ENCODE measurements around the gene INTS6. TPM values are rescaled to one million over a fixed set of nuclear protein-coding genes. Genes with fewer than 3 reads are reported as not detected.

INTS6 gene
- total and polyA plus RNA-seq, 2 donors (not counting 1 experiment from before 2014, with no cell fraction given): 15.4 to 74.7 TPM

- no peak for TF ChIP-seq EZH2 (IDR thresholded peaks at IDR 0.05; ENCODE audit: borderline replicate concordance, insufficient read depth, low read depth, low read length, poor library complexity, severe bottlenecking)
- TF ChIP-seq, protein P1, sequence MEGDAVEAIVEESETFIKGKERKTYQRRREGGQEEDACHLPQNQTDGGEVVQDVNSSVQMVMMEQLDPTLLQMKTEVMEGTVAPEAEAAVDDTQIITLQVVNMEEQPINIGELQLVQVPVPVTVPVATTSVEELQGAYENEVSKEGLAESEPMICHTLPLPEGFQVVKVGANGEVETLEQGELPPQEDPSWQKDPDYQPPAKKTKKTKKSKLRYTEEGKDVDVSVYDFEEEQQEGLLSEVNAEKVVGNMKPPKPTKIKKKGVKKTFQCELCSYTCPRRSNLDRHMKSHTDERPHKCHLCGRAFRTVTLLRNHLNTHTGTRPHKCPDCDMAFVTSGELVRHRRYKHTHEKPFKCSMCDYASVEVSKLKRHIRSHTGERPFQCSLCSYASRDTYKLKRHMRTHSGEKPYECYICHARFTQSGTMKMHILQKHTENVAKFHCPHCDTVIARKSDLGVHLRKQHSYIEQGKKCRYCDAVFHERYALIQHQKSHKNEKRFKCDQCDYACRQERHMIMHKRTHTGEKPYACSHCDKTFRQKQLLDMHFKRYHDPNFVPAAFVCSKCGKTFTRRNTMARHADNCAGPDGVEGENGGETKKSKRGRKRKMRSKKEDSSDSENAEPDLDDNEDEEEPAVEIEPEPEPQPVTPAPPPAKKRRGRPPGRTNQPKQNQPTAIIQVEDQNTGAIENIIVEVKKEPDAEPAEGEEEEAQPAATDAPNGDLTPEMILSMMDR (IDR thresholded peaks at IDR 0.05): no peak
- intact Hi-C loops (cut with micrococcal nuclease): loop anchor here (2.0 kb wide), 1 partner anchor 32 kb away; no protein-coding TSS in a partner anchor
- Histone ChIP-seq H3K27me3 (replicated peaks in 1 of 4; ENCODE audit: control extremely low read depth in 1 of 4, control insufficient read depth in 3 of 4, insufficient read depth in 4 of 4, low read length in 3 of 4) (no peaks in the 10 kb centered on the region), H3K4me3 (ENCODE audit: control extremely low read depth in 1 of 5, extremely low read depth in 1 of 5, insufficient read depth in 1 of 5, low read depth in 2 of 5, low read length in 4 of 5) (peak overlapping the region in 3 of 5 experiments; percentile 7 to 42 (median 20)), H3K9ac (ENCODE audit: low read length) (peak overlapping the region; percentile 43), H3K4me1 (ENCODE audit: control insufficient read depth in 2 of 2, insufficient read depth in 2 of 2, low read length in 2 of 2) (peaks cover 39 to 72% of the 10 kb centered on the region in 2 donors), H3K27ac (ENCODE audit: low read length in 2 of 2) (peak overlapping the region; percentile 2 to 53), H3K36me3 (replicated peaks in 1 of 2; ENCODE audit: control extremely low read depth in 1 of 2, control insufficient read depth in 1 of 2, extremely low read depth in 1 of 2, insufficient read depth in 2 of 2, low read length in 1 of 2) (peaks cover 0 to 5% of the 10 kb centered on the region in 2 experiments), H2AFZ (ENCODE audit: insufficient read depth, low read depth, low read length, poor library complexity, severe bottlenecking) (peak overlapping the region; percentile 11), H3K4me2 (replicated peaks; ENCODE audit: low read depth, low read length, poor library complexity, severe bottlenecking) (peak overlapping the region; percentile 60), H3K79me2 (ENCODE audit: control insufficient read depth, insufficient read depth, low read length) (peaks cover 71% of the 10 kb centered on the region), H3K9me3 (ENCODE audit: control extremely low read depth in 1 of 3, control insufficient read depth in 2 of 3, insufficient read depth in 1 of 3, low read length in 2 of 3) (peaks cover 0 to 9% (median 1%) of the 10 kb centered on the region in 3 donors), H4K20me1 (ENCODE audit: control insufficient read depth, insufficient read depth, low read length, poor library complexity, severe bottlenecking) (peaks cover 2% of the 10 kb centered on the region)
- ChIA-PET POLR2A (no interaction called here), CTCF (interaction anchor here (1.2 kb wide), 2 partner anchors 14 to 378 kb away, joined by 3 read pairs; no protein-coding TSS in a partner anchor)
- Mint-ChIP-seq H3K27ac (peak overlapping the region; percentile 87), H3K4me3 (peak overlapping the region; percentile 82), H3K27me3 (no peaks in the 10 kb centered on the region), H3K9me3 (ENCODE audit: insufficient read depth) (peaks cover 4% of the 10 kb centered on the region), H3K4me1 (peaks cover 75% of the 10 kb centered on the region)
- DNase-seq (peak; percentile 60), ATAC-seq (ENCODE audit: low read depth) (peak; percentile 78)
- WGBS (ENCODE audit: insufficient coverage): 62% methylated on average over 3 of the region's 4 CpGs
Observed at GRCh38 chr13:51419001-51419636, 33.7 kb downstream of the INTS6 start.

- Histone ChIP-seq H3K9ac (ENCODE audit: low read length) (no peak overlapping the region), H2AFZ (ENCODE audit: insufficient read depth, low read depth, low read length, poor library complexity, severe bottlenecking) (no peak overlapping the region), H3K9me3 (ENCODE audit: control extremely low read depth in 1 of 3, control insufficient read depth in 2 of 3, insufficient read depth in 1 of 3, low read length in 2 of 3) (peaks cover 0 to 9% (median 1%) of the 10 kb centered on the region in 3 donors), H3K36me3 (replicated peaks in 1 of 2; ENCODE audit: control extremely low read depth in 1 of 2, control insufficient read depth in 1 of 2, extremely low read depth in 1 of 2, insufficient read depth in 2 of 2, low read length in 1 of 2) (peaks cover 0 to 5% of the 10 kb centered on the region in 2 experiments), H4K20me1 (ENCODE audit: control insufficient read depth, insufficient read depth, low read length, poor library complexity, severe bottlenecking) (peaks cover 7% of the 10 kb centered on the region), H3K4me2 (replicated peaks; ENCODE audit: low read depth, low read length, poor library complexity, severe bottlenecking) (no peak overlapping the region), H3K4me1 (ENCODE audit: control insufficient read depth in 2 of 2, insufficient read depth in 2 of 2, low read length in 2 of 2) (peaks cover 37 to 70% of the 10 kb centered on the region in 2 donors), H3K79me2 (ENCODE audit: control insufficient read depth, insufficient read depth, low read length) (peaks cover 70% of the 10 kb centered on the region), H3K27ac (ENCODE audit: low read length in 2 of 2) (peak overlapping the region in 1 of 2 donors; percentile 53), H3K4me3 (ENCODE audit: control extremely low read depth in 1 of 5, extremely low read depth in 1 of 5, insufficient read depth in 1 of 5, low read depth in 2 of 5, low read length in 4 of 5) (no peak overlapping the region), H3K27me3 (replicated peaks in 1 of 4; ENCODE audit: control extremely low read depth in 1 of 4, control insufficient read depth in 3 of 4, insufficient read depth in 4 of 4, low read length in 3 of 4) (no peaks in the 10 kb centered on the region)
- TF ChIP-seq EZH2 (IDR thresholded peaks at IDR 0.05; ENCODE audit: borderline replicate concordance, insufficient read depth, low read depth, low read length, poor library complexity, severe bottlenecking): no peak
- TF ChIP-seq, protein P1 (IDR thresholded peaks at IDR 0.05): no peak
- CTCF ChIA-PET: interaction anchor here (0.7 to 1.1 kb wide), 2 partner anchors 347 to 397 kb away, joined by 3 read pairs; no protein-coding TSS in a partner anchor
- POLR2A ChIA-PET: interaction anchor here (0.7 kb wide), 2 partner anchors 8 to 596 kb away, joined by 3 to 8 read pairs; no protein-coding TSS in a partner anchor
- DNase-seq (no peak), ATAC-seq (ENCODE audit: low read depth) (no peak)
- Mint-ChIP-seq H3K9me3 (ENCODE audit: insufficient read depth) (peaks cover 4% of the 10 kb centered on the region), H3K4me3 (peak overlapping the region; percentile 12), H3K27me3 (no peaks in the 10 kb centered on the region), H3K4me1 (peaks cover 77% of the 10 kb centered on the region), H3K27ac (no peak overlapping the region)
- intact Hi-C loops (cut with micrococcal nuclease): loop anchor here (2.0 kb wide), 1 partner anchor 33 kb away; no protein-coding TSS in a partner anchor
- WGBS (ENCODE audit: insufficient coverage): 100% methylated on average over 1 of the region's 4 CpGs
Observed at GRCh38 chr13:51417716-51418115, 35.1 kb downstream of the INTS6 start.

Data from B cell (primary cell).